Gastrocnemius medialis (tissue), 4 donors: Measurements from ENCODE around the gene DGCR8.

Experiments used
- CTCF ChIP-seq, 5 experiments: fragments of 450-650 bp in 3 of 5; fragments of 200-600 bp in 2 of 5; sonication (generic) in 2 of 5; IDR thresholded peaks in 4 of 5; conservative IDR thresholded peaks in 1 of 5; 1 replicate in 4 of 5; 2 replicates in 1 of 5; pipeline ENCODE4 v1.5.1; 2016 to 2019; ENCODE audit warnings: antibody characterized with exemption in 5 of 5, mild to moderate bottlenecking in 3 of 5, moderate library complexity in 3 of 5
- POLR2A ChIP-seq, 2 donors: fragments of 450-650 bp; IDR thresholded peaks; one replicate each; pipeline ENCODE4 v1.6.1; 2017; ENCODE audit warnings: antibody characterized with exemption in 2 of 2, mild to moderate bottlenecking in 2 of 2, moderate library complexity in 2 of 2

DNA sequence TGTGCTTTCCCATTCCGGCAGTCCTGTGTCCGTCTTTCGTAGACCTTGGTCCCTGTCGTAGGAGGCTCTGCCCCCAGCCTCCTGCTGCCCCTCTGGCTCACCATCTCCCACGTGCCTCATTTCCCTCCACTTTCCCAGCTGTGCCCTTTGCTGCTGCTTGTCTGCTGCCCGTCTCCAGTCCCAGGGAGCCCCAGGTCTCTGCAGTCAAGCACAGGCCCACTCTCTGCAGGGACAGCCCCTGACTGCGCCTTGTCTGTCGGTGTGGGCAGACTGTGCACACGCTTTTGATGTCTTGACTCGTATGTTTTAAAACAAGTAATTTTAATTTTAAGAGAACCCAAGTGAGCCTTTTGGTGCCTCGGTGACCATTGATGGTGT lies 12.4 kb downstream of the DGCR8 start:
- TF ChIP-seq POLR2A (IDR thresholded peaks at IDR 0.05) (no peak), CTCF (IDR thresholded peaks at IDR 0.05 in 4 of 5, conservative IDR thresholded peaks at IDR 0.05 in 1 of 5) (no peak)
